ENCODE measurements around the gene TERT.

- TF ChIP-seq ATF2 (IDR thresholded peaks at IDR 0.05; ENCODE audit: low read length) (no peak), POLR2A (IDR thresholded peaks at IDR 0.05; ENCODE audit: control extremely low read depth in 1 of 2, low read depth in 2 of 2, low read length in 2 of 2) (no peak), CTCF (IDR thresholded peaks at IDR 0.05; ENCODE audit: control extremely low read depth in 1 of 3, insufficient read depth in 1 of 3, low read depth in 1 of 3, low read length in 3 of 3) (no peak), RFX5 (IDR thresholded peaks at IDR 0.05; ENCODE audit: borderline replicate concordance, low read depth, low read length) (no peak), JUND (IDR thresholded peaks at IDR 0.05; ENCODE audit: low read length) (no peak)
Observed at GRCh38 chr5:1299961-1300360, 5.1 kb upstream of the TERT start.
